ENCODE data around the gene TMEM255B.
"Not testable (repeated sequence)": the region's sequence is repeated elsewhere in the genome, so short reads cannot be mapped to it uniquely, and the experiment has no call there.

TMEM255B gene

DNA sequence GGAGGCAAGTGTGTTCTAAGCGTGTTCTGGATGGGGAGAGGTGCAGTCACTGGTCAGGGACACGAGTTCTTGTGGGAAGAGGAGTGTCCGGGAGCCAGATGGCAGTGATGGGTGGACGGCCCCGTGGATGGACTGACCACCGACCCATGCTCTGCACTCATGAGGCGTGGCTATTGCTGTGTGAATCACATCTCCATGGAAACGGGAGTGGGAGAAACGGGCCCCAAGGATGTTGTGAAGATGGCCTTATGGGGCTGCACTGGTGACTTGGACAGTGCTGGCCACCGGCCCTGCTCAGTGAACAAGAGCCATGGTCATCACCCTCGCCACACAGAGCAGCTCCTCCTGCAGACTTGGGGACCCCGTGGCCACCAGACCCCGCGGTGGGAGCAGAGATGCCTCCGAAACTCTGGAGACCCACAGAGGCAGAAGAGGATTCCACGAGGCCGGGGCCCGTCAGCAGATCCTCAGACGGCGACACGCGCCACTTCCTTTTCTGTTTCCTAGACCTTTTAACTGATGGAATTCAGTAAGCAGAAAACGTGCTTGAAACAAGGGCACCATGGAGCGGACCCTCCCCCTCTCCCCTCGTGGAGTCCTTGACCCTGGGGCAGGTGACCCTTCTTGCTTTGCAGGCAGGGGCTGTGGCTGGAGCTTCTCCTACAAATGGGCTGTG, 57.4 kb downstream of the TMEM255B start:
- DNase-seq (ENCODE audit: low read depth in 3 of 3, low spot score in 1 of 3): no peak

DNA sequence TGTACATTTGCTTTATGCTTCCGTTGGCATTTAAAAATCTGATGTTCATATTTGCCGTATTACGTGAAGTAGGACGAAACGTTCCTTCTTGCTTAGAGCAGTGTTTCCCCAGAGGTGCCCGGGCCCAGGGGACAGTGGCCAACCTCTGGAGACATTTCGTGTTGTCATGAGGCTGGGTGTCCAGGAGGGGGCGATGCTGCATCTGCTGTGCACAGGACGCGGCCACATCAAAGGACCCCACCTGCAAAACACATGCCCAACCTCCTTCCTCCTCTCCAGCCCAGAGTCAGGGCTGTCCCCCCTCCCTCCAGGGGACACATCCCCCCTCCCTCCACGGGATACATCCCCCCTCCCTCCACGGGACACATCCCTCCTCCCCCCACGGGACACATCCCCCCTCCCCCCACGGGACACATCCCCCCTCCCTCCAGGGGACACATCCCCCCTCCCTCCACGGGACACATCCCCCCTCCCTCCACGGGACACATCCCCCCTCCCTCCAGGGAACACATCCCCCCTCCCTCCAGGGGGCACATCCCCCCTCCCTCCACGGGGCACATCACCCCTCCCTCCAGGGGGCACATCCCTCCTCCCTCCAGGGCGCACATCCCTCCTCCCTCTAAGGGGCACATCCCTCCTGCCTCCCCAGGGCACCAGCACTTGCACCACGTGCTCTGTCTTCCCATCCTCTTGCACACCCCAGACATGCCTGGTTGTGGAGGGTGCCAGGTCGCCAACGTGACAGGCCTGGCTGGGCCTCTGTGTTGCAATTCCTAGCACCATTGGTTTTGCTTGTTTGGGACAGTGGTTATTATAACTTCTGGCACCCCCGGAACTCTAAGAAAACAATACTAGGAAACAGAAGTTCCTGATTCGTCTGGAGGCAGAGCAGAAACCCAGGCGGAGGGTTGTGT, 58.2 kb downstream of the TMEM255B start:
- DNase-seq (ENCODE audit: low read depth in 3 of 3, low spot score in 1 of 3): peak; percentile 71 to 80 (median 74)

GRCh38 chr13:113817860-113818691, 59.0 kb downstream of the TMEM255B start:
- no peak for DNase-seq (ENCODE audit: low read depth in 3 of 3, low spot score in 1 of 3)

GRCh38 chr13:113818700-113819295, 59.8 kb downstream of the TMEM255B start:
- no peak for DNase-seq (ENCODE audit: low read depth in 3 of 3, low spot score in 1 of 3)

- DNase-seq (ENCODE audit: low read depth in 3 of 3, low spot score in 1 of 3): no peak
These were observed 60.3 kb downstream of the TMEM255B start for GRCh38 chr13:113819341-113819730.

GRCh38 chr13:113819731-113820715, 61.0 kb downstream of the TMEM255B start:
- no peak for DNase-seq (ENCODE audit: low read depth in 3 of 3, low spot score in 1 of 3)

DNA sequence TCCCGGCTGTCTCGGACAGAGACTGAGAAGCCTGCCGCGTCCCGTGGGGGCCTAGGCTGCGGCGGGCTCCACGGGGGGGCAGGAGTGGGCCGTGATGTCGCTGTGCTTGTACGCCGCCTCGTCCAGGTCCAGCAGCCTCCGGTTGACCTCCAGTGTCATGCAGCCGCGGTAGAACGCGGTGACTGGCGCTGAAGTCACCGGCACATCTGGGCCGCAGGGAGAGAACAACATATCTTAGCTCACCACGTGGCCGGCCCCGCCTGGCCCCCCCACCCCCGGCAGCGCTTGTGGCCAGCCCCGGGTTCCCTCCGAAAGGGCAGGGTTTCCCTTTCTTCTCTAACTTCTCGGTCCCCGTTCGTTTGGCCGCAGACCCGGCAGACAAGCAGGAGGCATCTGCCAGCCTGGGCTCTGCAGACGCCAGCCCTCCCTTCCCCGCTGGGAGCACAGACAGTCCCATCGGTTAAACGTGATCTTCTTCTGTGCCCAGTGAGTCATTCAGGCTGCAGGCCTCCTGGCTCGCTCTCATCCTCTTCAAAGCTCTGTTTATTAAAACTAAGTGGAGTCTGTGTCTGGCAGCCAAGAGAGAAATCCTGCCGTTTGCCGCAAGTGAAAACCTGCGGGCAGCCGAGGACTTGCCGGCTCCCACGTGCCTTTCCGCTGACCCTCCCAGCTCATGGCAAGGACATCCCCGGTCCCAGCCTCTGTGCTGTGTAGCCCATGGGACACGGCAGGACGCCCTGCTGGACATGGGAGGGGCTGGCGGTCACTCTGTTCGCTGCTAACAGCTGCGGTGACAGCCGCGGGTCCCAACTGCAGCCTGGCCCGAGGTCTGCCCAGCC, 62.0 kb downstream of the TMEM255B start:
- no peak for DNase-seq (ENCODE audit: low read depth in 3 of 3, low spot score in 1 of 3)

- DNase-seq (ENCODE audit: low read depth in 3 of 3, low spot score in 1 of 3): no peak
These were observed 62.8 kb downstream of the TMEM255B start for GRCh38 chr13:113821847-113822246.

- no peak for DNase-seq (ENCODE audit: low read depth in 3 of 3, low spot score in 1 of 3)
These were observed 63.2 kb downstream of the TMEM255B start for GRCh38 chr13:113822266-113822665.

GRCh38 chr13:113822956-113823744, 64.1 kb downstream of the TMEM255B start:
- DNase-seq (ENCODE audit: low read depth in 3 of 3, low spot score in 1 of 3): no peak

GRCh38 chr13:113823771-113824170, 64.7 kb downstream of the TMEM255B start:
- no peak for DNase-seq (ENCODE audit: low read depth in 3 of 3, low spot score in 1 of 3)

GRCh38 chr13:113825841-113826240, 66.8 kb downstream of the TMEM255B start:
- no peak for DNase-seq (ENCODE audit: low read depth in 3 of 3, low spot score in 1 of 3)

DNA sequence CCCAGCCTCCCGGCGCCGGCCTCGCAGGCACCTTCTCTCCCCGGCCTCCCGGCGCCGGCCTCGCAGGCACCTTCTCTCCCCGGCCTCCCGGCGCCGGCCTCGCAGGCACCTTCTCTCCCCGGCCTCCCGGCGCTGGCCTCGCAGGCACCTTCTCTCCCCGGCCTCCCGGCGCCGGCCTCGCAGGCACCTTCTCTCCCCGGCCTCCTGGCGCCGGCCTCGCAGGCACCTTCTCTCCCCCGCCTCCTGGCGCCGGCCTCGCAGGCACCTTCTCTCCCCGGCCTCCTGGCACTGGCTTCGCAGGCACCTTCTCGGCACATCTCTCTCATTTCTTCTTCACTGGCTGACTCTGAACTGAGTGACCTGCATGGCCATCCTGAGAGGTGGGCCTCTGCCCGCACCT, 67.4 kb downstream of the TMEM255B start:
- not testable (repeated sequence) for DNase-seq (ENCODE audit: low read depth in 3 of 3, low spot score in 1 of 3)

- DNase-seq (ENCODE audit: low read depth in 3 of 3, low spot score in 1 of 3): no peak
These were observed 68.0 kb downstream of the TMEM255B start for GRCh38 chr13:113827021-113827420.

GRCh38 chr13:113828282-113828825, 69.3 kb downstream of the TMEM255B start:
- no peak for DNase-seq (ENCODE audit: low read depth in 3 of 3, low spot score in 1 of 3)

DNA sequence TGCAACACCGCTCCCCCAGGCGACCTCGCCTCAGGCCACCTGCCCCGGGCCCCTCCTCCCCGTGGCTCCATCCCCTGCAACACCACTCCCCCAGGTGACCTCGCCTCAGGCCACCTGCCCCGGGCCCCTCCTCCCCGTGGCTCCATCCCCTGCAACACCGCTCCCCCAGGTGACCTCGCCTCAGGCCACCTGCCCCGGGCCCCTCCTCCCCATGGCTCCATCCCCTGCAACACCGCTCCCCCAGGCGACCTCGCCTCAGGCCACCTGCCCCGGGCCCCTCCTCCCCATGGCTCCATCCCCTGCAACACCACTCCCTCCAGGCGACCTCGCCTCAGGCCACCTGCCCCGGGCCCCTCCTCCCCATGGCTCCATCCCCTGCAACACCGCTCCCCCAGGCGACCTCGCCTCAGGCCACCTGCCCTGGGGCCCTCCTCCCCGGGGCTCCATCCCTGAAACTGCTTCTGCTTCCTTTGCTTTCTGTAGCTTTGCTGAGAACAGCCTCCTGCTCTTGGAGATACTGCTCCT, 71.5 kb downstream of the TMEM255B start:
- DNase-seq (ENCODE audit: low read depth in 3 of 3, low spot score in 1 of 3): not testable (repeated sequence)

GRCh38 chr13:113831061-113831460, 72.0 kb downstream of the TMEM255B start:
- DNase-seq (ENCODE audit: low read depth in 3 of 3, low spot score in 1 of 3): no peak

DNA sequence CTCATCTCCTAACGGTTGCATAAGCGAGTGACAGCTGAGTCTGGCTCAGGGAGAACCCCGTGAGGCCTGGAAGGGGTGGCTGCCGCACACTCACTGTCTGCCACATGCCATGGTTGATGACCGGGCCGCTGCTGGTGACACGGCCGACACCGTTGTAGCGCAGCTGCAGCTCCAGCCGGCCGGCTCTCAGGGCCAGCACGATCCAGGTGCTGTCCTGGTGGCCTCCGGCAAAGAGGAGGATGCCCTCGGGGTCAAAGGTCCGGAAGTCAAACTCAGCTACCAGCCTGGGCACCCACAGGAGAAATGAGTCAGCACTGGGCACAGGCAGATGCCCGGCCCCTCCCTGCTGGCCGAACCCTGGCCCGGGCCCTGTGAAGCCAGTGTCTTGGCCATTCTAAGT, 73.2 kb downstream of the TMEM255B start:
- no peak for DNase-seq (ENCODE audit: low read depth in 3 of 3, low spot score in 1 of 3)

All from stimulated activated CD4-positive, alpha-beta T cell treated with anti-CD3 and anti-CD28 coated beads, TNF-alpha, amount 100 ng/mL, for 1 hour (primary cell).